K562 (cell line): ENCODE measurements around the gene UBXN1. TPM values are rescaled to one million over a fixed set of nuclear protein-coding genes. Genes with fewer than 3 reads are reported as not detected.

Experiments
- CCNT2 ChIP-seq: IDR thresholded peaks from 2 replicates; pipeline ENCODE4 v1.6.1; 2011; ENCODE audit warnings: borderline replicate concordance, low read depth, mild to moderate bottlenecking, moderate library complexity, mixed read lengths, low read length; ENCODE audit not compliant: insufficient read length; ENCODE audit errors: extremely low read depth
- CSDE1 ChIP-seq, 2 experiments: fragments of 450-650 bp; IDR thresholded peaks; 2 replicates each; pipeline ENCODE4 v1.6.1; 2016; ENCODE audit warnings: mild to moderate bottlenecking in 1 of 2
- DIDO1 ChIP-seq: fragments of 450-650 bp; IDR thresholded peaks from 2 replicates; pipeline ENCODE4 v1.6.1; 2016; ENCODE audit warnings: low read depth, missing biosample characterization, missing genetic modification characterization
- ERF ChIP-seq: fragments of 450-650 bp; formaldehyde crosslinking; IDR thresholded peaks from 2 replicates; pipeline ENCODE4 v1.4.0; 2020; ENCODE audit warnings: mild to moderate bottlenecking, mixed read lengths
- IRF9 ChIP-seq: fragments of 450-650 bp; IDR thresholded peaks from 2 replicates; pipeline ENCODE4 v1.6.1; 2016; ENCODE audit warnings: missing biosample characterization, missing genetic modification characterization
- KDM2B ChIP-seq: fragments of 250-450 bp; sonication (Bioruptor Pico); IDR thresholded peaks from 2 replicates; pipeline ENCODE4 v1.8.0; 2021; ENCODE audit warnings: mild to moderate bottlenecking, moderate library complexity
- MAX ChIP-seq: sonication (generic); formaldehyde crosslinking; IDR thresholded peaks from 2 replicates; pipeline ENCODE4 v1.9.0; 2022; ENCODE audit warnings: mild to moderate bottlenecking, missing genetic modification reagents
- PML ChIP-seq: IDR thresholded peaks from 2 replicates; pipeline ENCODE4 v1.6.1; 2012; ENCODE audit warnings: low read length, inconsistent platforms
- POLR2G ChIP-seq: fragments of 200-400 bp; formaldehyde crosslinking; IDR thresholded peaks from 2 replicates; pipeline ENCODE4 v1.6.1; 2017; ENCODE audit warnings: low read depth, mild to moderate bottlenecking, antibody characterized with exemption, low read length, moderate library complexity
- POLR3A ChIP-seq: IDR thresholded peaks from 2 replicates; pipeline ENCODE4 v1.6.1; 2011; ENCODE audit warnings: borderline replicate concordance, mild to moderate bottlenecking, moderate library complexity; ENCODE audit not compliant: insufficient read length, insufficient read depth; ENCODE audit errors: extremely low read depth
- SP1 ChIP-seq: sonication (generic); formaldehyde crosslinking; IDR thresholded peaks from 2 replicates; pipeline ENCODE4 v1.8.1; 2022; ENCODE audit warnings: mild to moderate bottlenecking, missing genetic modification reagents
- SRSF9 ChIP-seq: fragments of 200-400 bp; formaldehyde crosslinking; IDR thresholded peaks from 2 replicates; pipeline ENCODE4 v1.6.1; 2017; ENCODE audit warnings: low read depth, low read length, borderline replicate concordance
- TAL1 ChIP-seq: fragments of 450-650 bp; IDR thresholded peaks from 2 replicates; pipeline ENCODE4 v1.6.1; 2016; ENCODE audit warnings: mild to moderate bottlenecking
- TCF7L2 ChIP-seq: fragments of 150-350 bp; IDR thresholded peaks from 2 replicates; pipeline ENCODE4 v1.6.1; 2016; ENCODE audit warnings: low read depth, mild to moderate bottlenecking, low read length, moderate library complexity
- YY1 ChIP-seq, 3 experiments: IDR thresholded peaks; 2 replicates each; pipeline ENCODE4 v1.6.1; 2011; ENCODE audit warnings: low read length in 2 of 3, mild to moderate bottlenecking in 2 of 3, moderate library complexity in 2 of 3, borderline replicate concordance in 1 of 3, control low read depth in 1 of 3, low read depth in 1 of 3; ENCODE audit not compliant: insufficient read depth in 3 of 3, insufficient replicate concordance in 2 of 3, control insufficient read depth in 1 of 3, insufficient read length in 1 of 3; ENCODE audit errors: extremely low read depth in 1 of 3
- ZBTB43 ChIP-seq: sonication (generic); formaldehyde crosslinking; IDR thresholded peaks from 2 replicates; pipeline ENCODE4 v1.8.0; 2023; ENCODE audit warnings: mild to moderate bottlenecking, missing genetic modification reagents
- ZEB2 ChIP-seq: fragments of 450-650 bp; IDR thresholded peaks from 2 replicates; pipeline ENCODE4 v1.6.1; 2016
- ZSCAN32 ChIP-seq: fragments of 450-650 bp; formaldehyde crosslinking; IDR thresholded peaks from 2 replicates; pipeline ENCODE4 v1.4.0; 2020; ENCODE audit warnings: mild to moderate bottlenecking, moderate library complexity
- polyA plus RNA-seq, 8 experiments: library from polyadenylated mRNA; depleted of rRNA in 4 of 8; stranded (reverse) in 5 of 8; unstranded in 3 of 8; fragments of >200 nt; fragmentation: Nextera tagmentation in 2 of 8; fragmentation: Illumina TruSeq in 1 of 8; extraction: Ambion mirVana in 2 of 8; extraction: Trizol in 1 of 8; gene quantifications; 2 replicates each; pipeline versions ENCODE4 v1.2.1 to v1.2.3, GENCODE V29; 2011 to 2014; ENCODE audit warnings: inconsistent platforms in 1 of 8, missing spikeins in 1 of 8
- total RNA-seq, 7 experiments: library from RNA; depleted of rRNA in 6 of 7; stranded (reverse); fragments of >200 nt in 6 of 7; fragmentation: Illumina TruSeq in 2 of 7; extraction: Trizol in 2 of 7; gene quantifications; 2 replicates each; pipeline versions ENCODE4 v1.2.1 to v1.2.3, GENCODE V29; 2011 to 2021; ENCODE audit warnings: low replicate concordance in 1 of 7
- TF ChIP-seq, protein P1 (sequence below): fragments of 450-650 bp; formaldehyde crosslinking; IDR thresholded peaks from 2 replicates; pipeline ENCODE4 v1.4.0; 2020; ENCODE audit warnings: mild to moderate bottlenecking, mixed read lengths
- TF ChIP-seq, protein P2 (sequence below): fragments of 450-650 bp; formaldehyde crosslinking; IDR thresholded peaks from 2 replicates; pipeline ENCODE4 v1.4.0; 2020; ENCODE audit warnings: mild to moderate bottlenecking, moderate library complexity

Gene UBXN1
- total and polyA plus RNA-seq, 9 of the 15 experiments (the other 6 are each of a cell fraction or from before 2014, with no cell fraction given) = 4.8 to 263 (median 99.7) TPM

GRCh38 chr11:62705880-62706849 lies 27.3 kb upstream of the UBXN1 start (continued):
- TF ChIP-seq KDM2B (CRISPR knock-in tag) = no peak
- TF ChIP-seq DIDO1 = no peak
- no peak for TF ChIP-seq ZEB2
- TF ChIP-seq SP1 = peak; percentile 87
- no peak for TF ChIP-seq SRSF9
- TF ChIP-seq ZBTB43 = no peak
- TF ChIP-seq PML = 0 out of 2 replicates have a peak, but pooled peaks have one; percentile 34
- no peak for TF ChIP-seq POLR3A
- no peak for TF ChIP-seq IRF9
- no peak for TF ChIP-seq TAL1
- peak in 1 of 3 experiments; percentile 12 for TF ChIP-seq YY1 (IDR thresholded peaks at IDR 0.05; ENCODE audit: borderline replicate concordance in 1 of 3, control insufficient read depth in 1 of 3, extremely low read depth in 1 of 3, insufficient read depth in 3 of 3, insufficient read length in 1 of 3, insufficient replicate concordance in 2 of 3, low read depth in 1 of 3, low read length in 2 of 3)
- TF ChIP-seq ERF (CRISPR knock-in tag) = peak; percentile 71; the same call in 1 of the 2 replicates
- TF ChIP-seq, protein P1, sequence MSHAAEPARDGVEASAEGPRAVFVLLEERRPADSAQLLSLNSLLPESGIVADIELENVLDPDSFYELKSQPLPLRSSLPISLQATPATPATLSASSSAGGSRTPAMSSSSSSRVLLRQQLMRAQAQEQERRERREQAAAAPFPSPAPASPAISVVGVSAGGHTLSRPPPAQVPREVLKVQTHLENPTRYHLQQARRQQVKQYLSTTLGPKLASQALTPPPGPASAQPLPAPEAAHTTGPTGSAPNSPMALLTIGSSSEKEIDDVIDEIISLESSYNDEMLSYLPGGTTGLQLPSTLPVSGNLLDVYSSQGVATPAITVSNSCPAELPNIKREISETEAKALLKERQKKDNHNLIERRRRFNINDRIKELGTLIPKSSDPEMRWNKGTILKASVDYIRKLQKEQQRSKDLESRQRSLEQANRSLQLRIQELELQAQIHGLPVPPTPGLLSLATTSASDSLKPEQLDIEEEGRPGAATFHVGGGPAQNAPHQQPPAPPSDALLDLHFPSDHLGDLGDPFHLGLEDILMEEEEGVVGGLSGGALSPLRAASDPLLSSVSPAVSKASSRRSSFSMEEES (CRISPR knock-in tag) = no peak
- peak in 1 of 2 experiments; percentile 41; a peak in 1 of 4 replicates for TF ChIP-seq CSDE1 (IDR thresholded peaks at IDR 0.05)
- peak; percentile 46 for TF ChIP-seq MAX (CRISPR knock-in tag)
- TF ChIP-seq, protein P2, sequence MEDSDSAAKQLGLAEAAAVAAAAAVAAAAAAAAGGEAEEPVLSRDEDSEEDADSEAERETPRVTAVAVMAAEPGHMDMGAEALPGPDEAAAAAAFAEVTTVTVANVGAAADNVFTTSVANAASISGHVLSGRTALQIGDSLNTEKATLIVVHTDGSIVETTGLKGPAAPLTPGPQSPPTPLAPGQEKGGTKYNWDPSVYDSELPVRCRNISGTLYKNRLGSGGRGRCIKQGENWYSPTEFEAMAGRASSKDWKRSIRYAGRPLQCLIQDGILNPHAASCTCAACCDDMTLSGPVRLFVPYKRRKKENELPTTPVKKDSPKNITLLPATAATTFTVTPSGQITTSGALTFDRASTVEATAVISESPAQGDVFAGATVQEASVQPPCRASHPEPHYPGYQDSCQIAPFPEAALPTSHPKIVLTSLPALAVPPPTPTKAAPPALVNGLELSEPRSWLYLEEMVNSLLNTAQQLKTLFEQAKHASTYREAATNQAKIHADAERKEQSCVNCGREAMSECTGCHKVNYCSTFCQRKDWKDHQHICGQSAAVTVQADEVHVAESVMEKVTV (CRISPR knock-in tag) = peak; percentile 30; the same call in 1 of the 2 replicates
- 0 out of 2 replicates have a peak, but pooled peaks have one; percentile 29 for TF ChIP-seq ZSCAN32
- TF ChIP-seq TCF7L2 = no peak
- TF ChIP-seq CCNT2 = peak; percentile 57
- peak; percentile 84 for TF ChIP-seq POLR2G
